Rectal smooth muscle tissue (tissue), 1 donor: ENCODE data around the gene GABRR1.

Source experiments
- H3K27ac ChIP-seq: one replicate; pipeline ENCODE4 v1.7.0; 2013; ENCODE audit warnings: low read depth, low read length, inconsistent platforms
- H3K27me3 ChIP-seq: one replicate; pipeline ENCODE4 v1.7.0; 2013; ENCODE audit warnings: low read length; ENCODE audit not compliant: control insufficient read depth, insufficient read depth
- H3K36me3 ChIP-seq: one replicate; pipeline ENCODE4 v1.7.0; 2013; ENCODE audit warnings: low read length; ENCODE audit not compliant: control insufficient read depth, insufficient read depth
- H3K4me1 ChIP-seq: one replicate; pipeline ENCODE4 v1.7.0; 2013; ENCODE audit warnings: low read length; ENCODE audit not compliant: control insufficient read depth, insufficient read depth
- H3K4me3 ChIP-seq: one replicate; pipeline ENCODE4 v1.7.0; 2013; ENCODE audit warnings: low read length
- H3K9ac ChIP-seq: one replicate; pipeline ENCODE4 v1.7.0; 2013; ENCODE audit warnings: low read length

GABRR1 gene

GRCh38 chr6:89184344-89184743 is 32.8 kb downstream of the GABRR1 start:
- Histone ChIP-seq H3K9ac (no peak overlapping the region), H3K27ac (no peak overlapping the region), H3K36me3 (no peaks in the 10 kb centered on the region), H3K4me1 (no peaks in the 10 kb centered on the region), H3K4me3 (no peak overlapping the region), H3K27me3 (no peaks in the 10 kb centered on the region)

- Histone ChIP-seq H3K27me3 (no peaks in the 10 kb centered on the region), H3K4me1 (no peaks in the 10 kb centered on the region), H3K36me3 (no peaks in the 10 kb centered on the region), H3K9ac (no peak overlapping the region), H3K4me3 (no peak overlapping the region), H3K27ac (no peak overlapping the region)
These were observed 33.9 kb downstream of the GABRR1 start for GRCh38 chr6:89183294-89183693.

- Histone ChIP-seq H3K27ac (no peak overlapping the region), H3K27me3 (no peaks in the 10 kb centered on the region)
These were observed 36.2 kb downstream of the GABRR1 start for GRCh38 chr6:89180971-89181370.

DNA sequence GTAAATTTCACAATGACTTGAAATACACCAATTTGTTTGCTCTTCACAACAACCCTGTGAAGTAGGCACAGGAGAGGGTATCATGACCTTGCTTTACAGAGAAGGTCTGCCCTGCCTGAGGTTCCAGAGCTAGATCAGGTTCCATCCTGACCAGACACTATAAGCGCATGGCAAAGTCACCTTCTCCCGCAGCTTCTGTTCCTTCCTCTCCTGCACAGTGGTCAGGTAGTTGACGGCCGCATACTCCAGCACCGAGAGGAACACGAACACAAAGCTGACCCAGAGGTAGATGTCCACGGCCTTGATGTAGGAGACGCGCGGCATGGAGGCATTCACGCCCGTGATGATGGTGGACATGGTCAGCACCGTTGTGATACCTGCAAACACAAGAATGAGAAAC is 37.0 kb downstream of the GABRR1 start:
- Histone ChIP-seq H3K27me3 (no peaks in the 10 kb centered on the region), H3K4me3 (no peak overlapping the region), H3K4me1 (no peaks in the 10 kb centered on the region), H3K9ac (no peak overlapping the region), H3K36me3 (no peaks in the 10 kb centered on the region), H3K27ac (no peak overlapping the region)

More at GRCh38 chr6:89180971-89181370, 36.2 kb downstream of the GABRR1 start:
- Histone ChIP-seq H3K4me1 (no peaks in the 10 kb centered on the region), H3K36me3 (no peaks in the 10 kb centered on the region), H3K4me3 (no peak overlapping the region), H3K9ac (no peak overlapping the region)

GRCh38 chr6:89173634-89174033 is 43.5 kb downstream of the GABRR1 start:
- Histone ChIP-seq H3K4me1 (no peaks in the 10 kb centered on the region), H3K9ac (no peak overlapping the region), H3K27me3 (no peaks in the 10 kb centered on the region), H3K4me3 (no peak overlapping the region), H3K27ac (no peak overlapping the region), H3K36me3 (no peaks in the 10 kb centered on the region)

DNA sequence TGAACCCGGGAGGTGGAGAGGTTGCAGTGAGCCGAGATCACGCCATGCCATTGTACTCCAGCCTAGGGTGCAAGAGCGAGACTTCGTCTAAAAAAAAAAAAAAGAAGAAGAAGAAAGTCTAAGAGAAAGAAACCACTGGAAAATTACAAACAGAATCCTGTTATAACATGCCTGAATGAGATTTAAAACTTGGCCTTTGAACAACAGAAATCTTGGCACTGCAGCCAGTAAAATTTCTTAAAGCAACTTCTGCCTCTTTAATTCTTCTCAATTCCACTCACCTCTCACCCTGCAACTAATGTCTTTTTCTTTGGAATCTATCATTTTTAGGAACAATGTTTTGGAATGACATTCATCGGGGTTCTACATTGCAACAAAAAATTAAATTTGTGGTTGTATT is 45.0 kb downstream of the GABRR1 start:
- no peak overlapping the region for H3K4me3 ChIP-seq
- H3K4me1 ChIP-seq: no peaks in the 10 kb centered on the region
- H3K36me3 ChIP-seq: no peaks in the 10 kb centered on the region
- H3K27ac ChIP-seq: no peak overlapping the region
- H3K9ac ChIP-seq: no peak overlapping the region
- H3K27me3 ChIP-seq: no peaks in the 10 kb centered on the region

DNA sequence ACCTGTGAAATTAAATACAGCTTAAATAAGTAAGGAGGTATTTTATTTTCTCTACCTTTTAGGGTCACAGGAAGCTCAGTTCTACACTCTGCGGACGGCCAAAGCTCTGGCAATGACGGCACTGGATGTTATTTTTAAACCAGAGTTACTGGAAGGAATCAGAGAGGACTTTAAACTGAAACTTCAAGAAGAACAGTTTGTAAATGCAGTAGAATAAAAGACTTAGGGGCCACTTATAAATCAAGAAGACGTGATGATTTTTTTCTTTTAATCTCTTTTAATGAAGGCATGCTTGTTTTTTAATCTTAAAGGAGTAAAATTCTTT is 55.1 kb downstream of the GABRR1 start:
- H3K9ac ChIP-seq: no peak overlapping the region
- H3K4me1 ChIP-seq: peaks cover 25% of the 10 kb centered on the region
- H3K27me3 ChIP-seq: no peaks in the 10 kb centered on the region
- H3K36me3 ChIP-seq: no peaks in the 10 kb centered on the region
- H3K27ac ChIP-seq: peak overlapping the region; percentile 99
- no peak overlapping the region for H3K4me3 ChIP-seq

DNA sequence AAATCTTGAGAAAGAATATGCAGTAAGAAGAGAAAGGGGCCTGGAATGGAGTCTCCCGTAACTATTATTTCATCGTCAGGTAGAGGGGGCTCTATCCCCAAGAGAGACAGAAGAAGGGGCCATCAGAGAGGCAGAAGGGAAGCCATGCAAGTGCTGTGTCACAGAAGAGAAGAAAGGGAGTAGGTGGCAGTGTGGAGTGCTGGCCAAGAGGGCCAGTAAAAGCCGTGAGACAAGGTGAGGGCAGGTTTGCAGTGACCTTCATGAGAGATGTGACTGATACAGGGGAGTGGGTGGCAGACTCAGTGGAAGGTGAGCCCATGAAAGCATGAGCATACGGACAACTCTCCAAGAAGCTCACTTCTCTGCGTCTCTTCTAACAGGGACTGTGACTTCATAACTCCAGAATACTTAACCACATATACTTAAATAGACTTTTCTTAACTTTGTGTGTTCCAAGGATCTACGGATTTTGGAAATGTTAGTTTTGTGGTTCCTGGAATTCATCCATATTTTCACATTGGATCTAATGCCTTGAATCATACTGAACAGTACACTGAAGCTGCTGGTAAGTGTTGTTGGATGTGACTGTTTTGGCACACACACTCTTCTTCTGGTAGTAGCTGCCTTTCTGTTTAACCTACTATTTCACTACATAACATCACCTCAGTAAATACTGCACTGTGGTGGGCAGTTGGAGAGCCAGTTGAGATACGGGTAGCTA is 55.7 kb downstream of the GABRR1 start:
- H3K9ac ChIP-seq: peak overlapping the region; percentile 10
- peak overlapping the region; percentile 37 for H3K4me3 ChIP-seq
- peaks cover 25% of the 10 kb centered on the region for H3K4me1 ChIP-seq
- H3K27me3 ChIP-seq: no peaks in the 10 kb centered on the region
- H3K36me3 ChIP-seq: no peaks in the 10 kb centered on the region
- H3K27ac ChIP-seq: peak overlapping the region; percentile 99

DNA sequence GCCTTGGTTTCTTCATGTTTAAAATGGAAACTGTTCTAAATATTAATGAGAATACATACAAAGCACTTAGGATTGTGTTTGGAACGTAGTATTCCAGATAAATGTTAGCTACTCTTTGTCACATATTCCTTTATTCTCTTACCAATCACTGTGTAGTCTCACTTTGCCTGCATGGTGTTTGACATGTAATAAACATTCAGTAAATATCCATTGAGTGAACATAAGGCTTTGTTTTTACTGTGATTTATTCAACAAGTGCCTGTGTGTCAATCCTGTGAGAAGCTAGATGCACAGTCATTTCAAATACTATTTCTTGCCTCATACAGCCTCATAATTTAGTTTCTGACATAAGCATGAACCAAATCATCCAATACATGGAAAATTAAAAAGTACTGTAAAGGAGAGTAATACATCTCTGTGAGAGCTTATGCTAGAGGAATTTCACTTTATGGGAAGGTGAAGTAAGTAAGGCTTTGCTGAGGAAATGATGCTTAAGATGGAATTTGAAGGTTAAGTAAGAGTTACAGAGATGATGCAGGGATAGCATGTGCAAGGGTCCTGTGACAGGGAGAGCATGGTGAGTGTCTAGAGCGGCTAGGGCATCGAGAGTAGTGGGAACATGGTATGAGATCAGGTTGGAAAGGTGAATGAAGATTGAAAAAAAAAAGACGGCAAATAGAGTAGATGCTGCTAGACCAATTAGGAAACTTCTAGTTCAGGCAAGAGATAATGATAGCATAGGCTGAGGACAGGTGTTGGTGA is 56.6 kb downstream of the GABRR1 start:
- no peak overlapping the region for H3K9ac ChIP-seq
- H3K4me1 ChIP-seq: peaks cover 25% of the 10 kb centered on the region
- H3K27ac ChIP-seq: peak overlapping the region; percentile 99
- no peak overlapping the region for H3K4me3 ChIP-seq
- H3K36me3 ChIP-seq: no peaks in the 10 kb centered on the region
- H3K27me3 ChIP-seq: no peaks in the 10 kb centered on the region

- Histone ChIP-seq H3K4me1 (no peaks in the 10 kb centered on the region), H3K27ac (no peak overlapping the region), H3K4me3 (no peak overlapping the region), H3K36me3 (peaks cover 2% of the 10 kb centered on the region), H3K27me3 (no peaks in the 10 kb centered on the region), H3K9ac (no peak overlapping the region)
These were observed 63.0 kb downstream of the GABRR1 start for GRCh38 chr6:89154131-89154530.

DNA sequence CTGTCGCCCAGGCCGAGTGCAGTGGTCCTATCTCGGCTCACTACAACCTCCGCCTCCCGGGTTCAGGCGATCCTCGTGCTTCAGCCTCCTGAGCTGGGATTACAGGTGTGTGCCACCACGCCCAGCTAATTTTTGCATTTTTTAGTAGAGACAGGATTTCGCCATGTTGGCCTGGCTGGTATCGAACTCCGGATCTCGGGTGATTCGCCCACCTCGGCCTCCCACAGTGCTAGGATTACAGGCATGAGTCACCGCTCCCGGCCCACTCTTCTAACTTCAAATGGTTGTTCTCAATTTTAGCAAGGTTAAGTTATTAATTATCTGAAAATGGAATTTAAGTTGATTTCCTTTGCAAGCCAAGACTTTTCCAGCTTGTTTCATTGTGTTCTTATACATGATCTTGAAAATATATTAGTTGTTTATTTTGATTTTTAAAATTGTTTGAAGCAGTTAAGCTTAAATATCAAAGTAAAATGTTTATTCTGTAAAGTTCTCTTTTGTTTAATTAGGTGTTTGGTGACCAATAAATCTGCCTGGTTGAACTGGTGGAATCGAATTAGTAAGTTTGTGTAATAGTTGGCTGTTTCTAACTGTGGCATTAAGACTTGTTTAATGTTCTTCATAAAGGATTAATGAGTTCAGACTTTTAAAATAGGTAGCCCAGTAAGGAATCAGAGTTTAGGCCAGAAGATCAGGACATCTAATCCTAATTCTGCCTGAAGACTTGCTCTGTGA is 69.0 kb downstream of the GABRR1 start:
- H3K4me3 ChIP-seq: no peak overlapping the region
- H3K27me3 ChIP-seq: no peaks in the 10 kb centered on the region
- H3K36me3 ChIP-seq: peaks cover 2% of the 10 kb centered on the region
- H3K4me1 ChIP-seq: peaks cover 7% of the 10 kb centered on the region
- peak overlapping the region; percentile 38 for H3K27ac ChIP-seq
- no peak overlapping the region for H3K9ac ChIP-seq
